Ishikawa (cell line): ENCODE results near the gene NEK11.

Experiments
- CEBPB ChIP-seq: IDR thresholded peaks from 2 replicates; pipeline ENCODE4 v1.6.1; 2012
- CREB1 ChIP-seq: IDR thresholded peaks from 2 replicates; pipeline ENCODE4 v1.6.1; 2012; ENCODE audit warnings: low read depth
- EGR1 ChIP-seq: IDR thresholded peaks from 2 replicates; pipeline ENCODE4 v1.6.1; 2012
- EP300 ChIP-seq: IDR thresholded peaks from 2 replicates; pipeline ENCODE4 v1.6.1; 2012; ENCODE audit warnings: borderline replicate concordance
- FOXM1 ChIP-seq: IDR thresholded peaks from 2 replicates; pipeline ENCODE4 v1.6.1; 2012; ENCODE audit warnings: low read depth, borderline replicate concordance
- NFIC ChIP-seq: IDR thresholded peaks from 2 replicates; pipeline ENCODE4 v1.6.1; 2012
- RAD21 ChIP-seq: IDR thresholded peaks from 2 replicates; pipeline ENCODE4 v1.6.1; 2012; ENCODE audit warnings: low read depth
- TAF1 ChIP-seq: IDR thresholded peaks from 2 replicates; pipeline ENCODE4 v1.6.1; 2012; ENCODE audit warnings: low read depth, mild to moderate bottlenecking
- TCF12 ChIP-seq: IDR thresholded peaks from 2 replicates; pipeline ENCODE4 v1.6.1; 2012; ENCODE audit warnings: low read depth
- TEAD4 ChIP-seq: IDR thresholded peaks from 2 replicates; pipeline ENCODE4 v1.6.1; 2012
- YY1 ChIP-seq: IDR thresholded peaks from 2 replicates; pipeline ENCODE4 v1.6.1; 2012; ENCODE audit warnings: low read depth
- ZBTB7A ChIP-seq: IDR thresholded peaks from 2 replicates; pipeline ENCODE4 v1.6.1; 2012; ENCODE audit warnings: low read depth
- TF ChIP-seq, protein P1 (sequence below): IDR thresholded peaks from 2 replicates; pipeline ENCODE4 v1.6.1; 2012; ENCODE audit warnings: low read depth, mild to moderate bottlenecking
- TF ChIP-seq, protein P2 (sequence below): IDR thresholded peaks from 2 replicates; pipeline ENCODE4 v1.6.1; 2012
- TF ChIP-seq, protein P3 (sequence below): IDR thresholded peaks from 2 replicates; pipeline ENCODE4 v1.6.1; 2012

The NEK11 gene

DNA sequence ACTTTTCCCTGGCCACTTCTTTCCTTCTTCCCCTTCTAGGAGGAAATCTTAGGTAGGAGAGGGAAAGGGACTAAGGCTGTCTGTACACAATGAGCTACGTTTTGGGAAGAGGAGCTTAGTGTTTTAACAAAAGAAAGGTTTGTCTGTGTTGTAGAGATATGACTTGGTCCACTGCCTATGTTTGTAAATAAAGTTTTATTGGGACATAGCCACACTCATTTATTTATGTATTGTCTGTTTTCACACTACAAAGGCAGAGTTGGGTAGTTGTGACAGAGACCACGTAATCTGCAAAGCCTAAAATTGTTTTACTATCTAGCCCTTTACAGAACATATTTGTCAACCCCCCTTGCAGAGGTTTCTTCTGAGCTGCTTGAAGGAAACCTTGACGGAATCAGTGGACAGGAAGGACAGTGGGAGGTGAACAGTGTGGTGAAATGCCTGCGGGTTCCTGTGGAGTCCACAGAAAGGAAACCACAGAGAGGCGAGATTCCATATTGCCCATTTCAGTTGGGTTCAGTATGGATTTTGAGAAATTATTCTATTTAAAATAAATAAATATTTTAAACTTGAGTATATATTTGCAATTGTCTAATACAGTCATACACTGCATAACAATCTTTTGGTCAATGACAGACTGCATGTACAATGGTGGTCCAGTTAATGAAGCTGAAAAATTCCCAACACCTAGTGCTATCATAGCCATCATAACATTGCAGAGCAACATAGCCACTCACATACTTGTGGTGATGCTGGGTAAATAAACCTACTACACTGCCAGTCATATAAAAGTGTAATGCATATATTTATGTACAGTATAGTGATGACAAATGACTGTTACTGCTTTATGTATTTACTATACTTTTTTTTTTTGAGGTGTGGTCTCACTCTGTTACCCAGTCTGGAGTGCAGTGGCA lies 197.0 kb downstream of the NEK11 start:
- TF ChIP-seq RAD21 (no peak), CREB1 (no peak), CEBPB (no peak), EGR1 (no peak), TAF1 (no peak), EP300 (no peak), NFIC (no peak), YY1 (no peak), TEAD4 (no peak), TCF12 (no peak), ZBTB7A (no peak)
- TF ChIP-seq, protein P1, sequence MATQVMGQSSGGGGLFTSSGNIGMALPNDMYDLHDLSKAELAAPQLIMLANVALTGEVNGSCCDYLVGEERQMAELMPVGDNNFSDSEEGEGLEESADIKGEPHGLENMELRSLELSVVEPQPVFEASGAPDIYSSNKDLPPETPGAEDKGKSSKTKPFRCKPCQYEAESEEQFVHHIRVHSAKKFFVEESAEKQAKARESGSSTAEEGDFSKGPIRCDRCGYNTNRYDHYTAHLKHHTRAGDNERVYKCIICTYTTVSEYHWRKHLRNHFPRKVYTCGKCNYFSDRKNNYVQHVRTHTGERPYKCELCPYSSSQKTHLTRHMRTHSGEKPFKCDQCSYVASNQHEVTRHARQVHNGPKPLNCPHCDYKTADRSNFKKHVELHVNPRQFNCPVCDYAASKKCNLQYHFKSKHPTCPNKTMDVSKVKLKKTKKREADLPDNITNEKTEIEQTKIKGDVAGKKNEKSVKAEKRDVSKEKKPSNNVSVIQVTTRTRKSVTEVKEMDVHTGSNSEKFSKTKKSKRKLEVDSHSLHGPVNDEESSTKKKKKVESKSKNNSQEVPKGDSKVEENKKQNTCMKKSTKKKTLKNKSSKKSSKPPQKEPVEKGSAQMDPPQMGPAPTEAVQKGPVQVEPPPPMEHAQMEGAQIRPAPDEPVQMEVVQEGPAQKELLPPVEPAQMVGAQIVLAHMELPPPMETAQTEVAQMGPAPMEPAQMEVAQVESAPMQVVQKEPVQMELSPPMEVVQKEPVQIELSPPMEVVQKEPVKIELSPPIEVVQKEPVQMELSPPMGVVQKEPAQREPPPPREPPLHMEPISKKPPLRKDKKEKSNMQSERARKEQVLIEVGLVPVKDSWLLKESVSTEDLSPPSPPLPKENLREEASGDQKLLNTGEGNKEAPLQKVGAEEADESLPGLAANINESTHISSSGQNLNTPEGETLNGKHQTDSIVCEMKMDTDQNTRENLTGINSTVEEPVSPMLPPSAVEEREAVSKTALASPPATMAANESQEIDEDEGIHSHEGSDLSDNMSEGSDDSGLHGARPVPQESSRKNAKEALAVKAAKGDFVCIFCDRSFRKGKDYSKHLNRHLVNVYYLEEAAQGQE, result no peak

DNA sequence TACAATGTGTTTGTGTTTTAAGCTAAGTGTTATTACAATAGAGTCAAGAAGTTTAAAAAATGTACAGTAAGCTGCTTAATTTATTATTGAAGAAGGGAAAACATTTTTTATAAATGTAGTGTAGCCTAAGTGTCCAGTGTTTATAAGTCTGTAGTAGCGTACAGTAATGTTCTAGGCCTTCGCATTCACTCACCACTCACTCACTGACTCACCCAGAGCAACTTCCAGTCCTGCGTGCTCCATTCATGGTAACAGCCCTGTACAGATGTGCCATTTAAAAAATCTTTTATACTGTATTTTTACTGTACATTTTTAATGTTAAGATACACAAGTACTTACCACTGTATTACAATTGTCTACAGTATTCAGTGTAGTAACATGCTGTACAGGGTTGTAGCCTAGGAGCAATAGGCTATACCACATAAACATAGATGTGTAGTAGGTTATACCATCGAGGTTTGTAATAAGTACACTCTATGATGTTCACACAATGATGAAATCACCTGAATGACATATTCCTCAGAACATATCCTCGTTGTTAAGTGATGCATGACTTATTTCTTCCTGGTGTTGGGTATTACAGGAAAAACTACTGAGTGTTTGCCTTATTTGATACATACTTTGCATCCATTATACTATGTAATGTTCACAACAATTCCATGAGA lies 198.3 kb downstream of the NEK11 start:
- no peak for TF ChIP-seq RAD21
- TF ChIP-seq EP300, result no peak
- no peak for TF ChIP-seq CEBPB
- no peak for TF ChIP-seq EGR1
- TF ChIP-seq, protein P2, sequence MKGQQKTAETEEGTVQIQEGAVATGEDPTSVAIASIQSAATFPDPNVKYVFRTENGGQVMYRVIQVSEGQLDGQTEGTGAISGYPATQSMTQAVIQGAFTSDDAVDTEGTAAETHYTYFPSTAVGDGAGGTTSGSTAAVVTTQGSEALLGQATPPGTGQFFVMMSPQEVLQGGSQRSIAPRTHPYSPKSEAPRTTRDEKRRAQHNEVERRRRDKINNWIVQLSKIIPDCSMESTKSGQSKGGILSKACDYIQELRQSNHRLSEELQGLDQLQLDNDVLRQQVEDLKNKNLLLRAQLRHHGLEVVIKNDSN, result no peak

DNA sequence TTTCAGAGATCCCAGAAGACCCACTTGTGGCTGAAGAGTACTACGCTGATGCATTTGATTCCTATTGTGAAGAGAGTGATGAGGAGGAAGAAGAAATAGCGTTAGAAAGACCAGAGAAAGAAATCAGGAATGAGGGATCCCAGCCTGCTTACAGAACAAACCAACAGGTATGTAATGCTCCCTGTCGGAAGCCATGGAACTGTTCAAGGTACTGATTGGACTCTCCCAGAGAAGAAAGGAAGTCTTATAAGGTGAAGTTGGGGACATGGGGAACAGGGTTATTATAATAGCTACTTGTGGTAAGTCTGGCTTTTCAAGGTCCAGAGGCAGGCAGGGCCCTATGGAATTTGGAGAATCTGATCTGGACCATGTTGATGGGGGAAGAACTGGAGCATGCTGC lies 201.8 kb downstream of the NEK11 start:
- TF ChIP-seq EGR1 (no peak), CREB1 (no peak), CEBPB (no peak)
- TF ChIP-seq, protein P1, result peak; percentile 71

DNA sequence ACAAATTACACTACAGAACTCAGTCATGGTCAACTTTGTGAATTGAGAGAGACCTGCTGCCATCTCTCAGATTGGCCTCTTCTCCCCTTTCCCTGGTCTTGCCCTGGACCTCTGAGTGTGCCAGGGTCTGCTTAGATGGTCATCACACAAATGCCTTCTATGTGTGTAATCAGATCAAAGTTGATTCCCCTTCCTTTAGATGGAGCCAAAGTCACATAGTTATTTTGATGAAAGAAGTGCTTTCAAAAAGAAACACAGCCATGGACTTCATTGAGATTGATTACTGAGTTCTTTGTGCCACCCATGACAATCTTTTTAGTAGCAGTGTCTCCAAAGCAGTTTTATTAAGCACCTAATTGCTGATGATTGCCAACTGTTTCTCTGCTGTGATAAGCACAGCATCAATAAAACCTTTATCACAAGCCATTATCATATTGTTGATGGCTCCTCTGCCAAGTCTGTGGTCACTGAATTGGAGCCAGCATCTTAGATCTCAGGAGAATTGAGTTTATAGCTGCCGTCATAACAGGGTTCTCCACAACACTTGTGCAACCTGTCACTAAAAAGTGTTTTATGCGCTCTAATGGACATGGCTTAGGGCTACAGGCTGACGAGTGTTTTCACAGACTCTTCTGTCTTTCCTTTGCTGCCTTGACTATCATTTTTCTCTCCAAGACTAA lies 205.2 kb downstream of the NEK11 start:
- no peak for TF ChIP-seq YY1
- peak; percentile 33 for TF ChIP-seq RAD21

GRCh38 chr3:131232711-131233267 lies 206.1 kb downstream of the NEK11 start:
- TF ChIP-seq YY1 (no peak), EGR1 (no peak), FOXM1 (no peak), EP300 (no peak), CEBPB (no peak), NFIC (no peak)
- TF ChIP-seq, protein P2, result no peak
- TF ChIP-seq, protein P3, sequence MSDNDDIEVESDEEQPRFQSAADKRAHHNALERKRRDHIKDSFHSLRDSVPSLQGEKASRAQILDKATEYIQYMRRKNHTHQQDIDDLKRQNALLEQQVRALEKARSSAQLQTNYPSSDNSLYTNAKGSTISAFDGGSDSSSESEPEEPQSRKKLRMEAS, result no peak

DNA sequence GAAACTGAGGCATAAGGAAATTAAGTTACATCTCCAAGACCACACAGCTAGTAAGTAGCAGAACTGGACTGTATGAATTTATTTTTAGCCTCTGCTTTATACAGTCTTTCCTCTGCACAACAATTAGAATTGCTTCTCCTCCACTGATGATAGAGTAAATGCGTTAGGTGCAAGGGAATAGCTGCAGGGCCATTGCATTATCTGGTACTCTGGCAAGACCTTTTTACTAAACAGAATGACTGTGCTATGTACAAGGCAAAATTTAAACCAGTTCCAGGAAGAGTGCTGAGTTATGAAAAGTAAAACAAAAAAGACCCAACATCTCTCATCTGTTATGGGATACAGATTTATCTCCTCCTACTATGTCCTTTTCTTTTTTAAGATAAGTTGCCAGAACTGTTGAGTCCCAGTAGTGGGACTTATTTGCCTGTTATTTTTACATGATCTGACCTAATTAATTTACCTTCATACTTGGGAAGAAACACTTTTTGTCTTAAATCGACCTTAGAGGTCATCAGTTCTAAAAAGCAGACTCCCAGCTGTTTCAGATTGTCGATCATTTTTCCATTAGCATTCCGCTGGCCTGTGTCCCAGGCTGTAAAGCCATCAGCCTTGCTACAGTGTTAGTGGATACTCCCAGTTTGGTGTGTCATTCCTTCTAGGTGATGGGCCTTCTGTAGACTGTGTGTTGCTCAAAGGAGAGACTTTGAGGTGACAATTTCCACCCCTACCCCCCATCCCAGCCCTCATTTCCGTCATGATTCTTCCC lies 207.4 kb downstream of the NEK11 start:
- no peak for TF ChIP-seq TEAD4
- no peak for TF ChIP-seq EP300
- TF ChIP-seq, protein P1, result no peak
- TF ChIP-seq NFIC, result no peak
- no peak for TF ChIP-seq ZBTB7A
- no peak for TF ChIP-seq TAF1
- no peak for TF ChIP-seq CREB1
- TF ChIP-seq, protein P2, result no peak
